Gastroesophageal sphincter (tissue), 4 donors: ENCODE results near the gene VIPR1. TPM values are rescaled to one million over a fixed set of nuclear protein-coding genes. Genes with fewer than 3 reads are reported as not detected.
A peak's percentile ranks its signal among the peaks of the same experiment; 100 is the strongest.

Experiments
- ATAC-seq: fragments of 150-250 bp; one replicate; pipeline ENCODE4 v1.9.1; 2016; ENCODE audit warnings: mild to moderate bottlenecking, moderate library complexity
- H3K27ac ChIP-seq, 4 donors: fragments of 200-600 bp; sonication (generic) in 3 of 4; 1 replicate in 3 of 4; 2 replicates in 1 of 4; pipeline ENCODE4 v1.5.1; 2016 to 2019
- H3K27me3 ChIP-seq: fragments of 200-600 bp; sonication (generic); one replicate; pipeline ENCODE4 v1.5.1; 2019
- H3K36me3 ChIP-seq, 2 donors: fragments of 200-600 bp; sonication (generic); one replicate each; pipeline ENCODE4 v1.5.1; 2019; ENCODE audit warnings: control low read depth in 1 of 2
- H3K4me1 ChIP-seq, 3 donors: fragments of 200-600 bp; sonication (generic); 1 replicate in 2 of 3; 2 replicates in 1 of 3; pipeline ENCODE4 v1.5.1; 2016 to 2019; ENCODE audit warnings: control low read depth in 2 of 3
- H3K4me3 ChIP-seq, 2 donors: fragments of 200-600 bp; sonication (generic); one replicate each; pipeline ENCODE4 v1.5.1; 2019; ENCODE audit warnings: mild to moderate bottlenecking in 1 of 2, moderate library complexity in 1 of 2
- H3K9me3 ChIP-seq, 3 donors: fragments of 200-600 bp; sonication (generic); one replicate each; pipeline ENCODE4 v1.5.1; 2017 to 2019; ENCODE audit warnings: control low read depth in 2 of 3
- CTCF ChIP-seq, 4 experiments: fragments of 200-600 bp in 2 of 4; fragments of 450-650 bp in 2 of 4; sonication (generic) in 1 of 4; IDR thresholded peaks; one replicate each; pipeline ENCODE4 v1.5.1; 2017 to 2019; ENCODE audit warnings: antibody characterized with exemption in 4 of 4, mild to moderate bottlenecking in 2 of 4, moderate library complexity in 2 of 4
- EP300 ChIP-seq: sonication (generic); formaldehyde crosslinking; IDR thresholded peaks from one replicate; pipeline ENCODE4 v1.6.1; 2017; ENCODE audit warnings: antibody characterized with exemption, mild to moderate bottlenecking
- POLR2A ChIP-seq, 2 donors: fragments of 450-650 bp; IDR thresholded peaks; one replicate each; pipeline ENCODE4 v1.6.1; 2017; ENCODE audit warnings: antibody characterized with exemption in 2 of 2, mild to moderate bottlenecking in 2 of 2, moderate library complexity in 1 of 2
- POLR2AphosphoS5 ChIP-seq: sonication (generic); formaldehyde crosslinking; IDR thresholded peaks from one replicate; pipeline ENCODE4 v1.6.1; 2017; ENCODE audit warnings: antibody characterized with exemption
- WGBS, 2 donors: methylation state at CpG; one replicate each; pipeline ENCODE4 v1.1.5; 2018; ENCODE audit warnings: low coverage in 1 of 2; 5-methylcytosine and 5-hydroxymethylcytosine counted together
- small RNA-seq, 4 donors: library from RNA; depleted of rRNA; stranded (forward); fragments of <200 nt; gene quantifications; one replicate each; pipeline ENCODE3, GENCODE V24; 2016
- total RNA-seq, 4 donors: library from RNA; depleted of rRNA; stranded (reverse); fragments of >200 nt; gene quantifications; one replicate each; pipeline ENCODE4 v1.1.0, GENCODE V29; 2016

The VIPR1 gene
- total RNA-seq, 4 donors from 2014 or later = 3.8 to 9.5 (median 5.9) TPM

DNA sequence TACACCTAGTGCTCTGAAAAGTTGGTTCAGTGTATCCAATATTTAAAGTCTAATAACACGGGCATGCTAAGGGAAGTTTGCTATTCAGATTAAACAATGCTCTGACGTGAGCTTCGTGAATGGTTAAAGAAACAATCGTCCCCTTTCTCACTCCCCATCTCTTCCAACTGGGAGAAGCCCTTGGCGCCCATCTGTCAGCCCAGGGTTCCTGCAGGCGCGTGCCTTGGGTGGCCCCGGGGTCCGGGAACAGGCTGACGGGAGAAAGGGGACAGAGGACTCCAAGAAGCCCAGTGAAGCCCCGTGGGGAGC, 78.9 kb downstream of the VIPR1 start:
- peak overlapping the region; percentile 85 to 94 (median 89) for H3K27ac ChIP-seq
- H3K9me3 ChIP-seq = no peaks in the 10 kb centered on the region
- 0% methylated on average over 1 of the region's 11 CpGs; no CpG with 5 or more reads in 1 of the 2 donors for WGBS, 2 donors
- H3K4me3 ChIP-seq = peak overlapping the region; percentile 83 to 94
- TF ChIP-seq CTCF (IDR thresholded peaks at IDR 0.05) (no peak), EP300 (no peak), POLR2A (IDR thresholded peaks at IDR 0.05) (no peak), POLR2AphosphoS5 (no peak)
- H3K36me3 ChIP-seq = peaks cover 0 to 12% of the 10 kb centered on the region in 2 donors
- H3K4me1 ChIP-seq = peaks cover 0 to 39% (median 10%) of the 10 kb centered on the region in 3 donors
- ATAC-seq = no peak
- no peaks in the 10 kb centered on the region for H3K27me3 ChIP-seq

DNA sequence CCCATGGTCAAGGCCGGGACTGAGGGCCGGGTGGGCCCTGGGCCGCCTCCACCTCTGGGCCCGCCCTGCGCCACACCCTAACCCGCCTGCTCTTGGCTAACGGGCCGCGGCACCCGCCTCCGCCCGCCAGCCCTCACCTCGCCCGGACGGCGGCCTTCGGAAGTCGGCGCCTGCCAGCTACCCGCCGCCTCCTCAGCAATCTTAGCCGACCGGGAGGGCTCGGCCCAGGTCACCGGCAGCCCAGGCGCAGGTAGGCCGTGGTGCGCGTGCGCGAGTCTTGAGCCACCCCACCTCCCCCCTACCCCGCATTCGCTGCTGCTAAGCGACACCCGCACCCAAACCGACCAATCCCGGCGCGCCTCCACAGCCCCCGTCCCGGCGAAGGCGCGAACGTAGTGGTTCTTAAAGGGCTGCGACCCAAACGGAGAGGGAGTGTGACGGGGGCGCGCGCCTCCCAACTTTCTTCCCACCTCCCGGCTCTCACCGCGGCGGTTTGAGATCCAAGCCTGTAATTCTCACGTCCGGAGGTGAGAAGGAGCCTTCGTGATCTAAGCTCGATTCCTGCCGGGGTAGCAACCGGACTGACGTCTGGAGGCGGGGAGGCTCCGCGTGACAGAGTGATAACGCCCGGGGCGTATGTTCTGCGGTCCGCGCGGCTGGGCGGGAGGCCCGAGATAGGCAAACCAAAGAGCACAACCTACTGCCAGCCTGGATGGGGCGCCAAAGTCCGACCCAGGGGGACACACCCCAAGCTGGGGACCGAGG, 79.4 kb downstream of the VIPR1 start, which contains the start of gene SEC22C:
Gene SEC22C, minus strand, starts transcription at position 259 of the 765 bp plus-strand sequence. CDS start 12,921 bp downstream, outside the sequence.
- ATAC-seq = peak; percentile 99
- TF ChIP-seq POLR2AphosphoS5 (peak; percentile 71), POLR2A (IDR thresholded peaks at IDR 0.05) (peak; percentile 61 to 70), CTCF (IDR thresholded peaks at IDR 0.05) (peak in 2 of 4 experiments; percentile 11 to 44), EP300 (no peak)
- H3K27me3 ChIP-seq = no peaks in the 10 kb centered on the region
- 0% methylated on average over 2 of the region's 77 CpGs; no CpG with 5 or more reads in 1 of the 2 donors for WGBS, 2 donors
- H3K4me1 ChIP-seq = peaks cover 0 to 39% (median 10%) of the 10 kb centered on the region in 3 donors
- peaks cover 0 to 12% of the 10 kb centered on the region in 2 donors for H3K36me3 ChIP-seq
- peak within 1 kb of the TSS; percentile 83 to 94 for H3K4me3 ChIP-seq
- H3K9me3 ChIP-seq = no peaks in the 10 kb centered on the region
- H3K27ac ChIP-seq = peak within 1 kb of the TSS; percentile 85 to 94 (median 89)

GRCh38 chr3:42582474-42583070, 80.1 kb downstream of the VIPR1 start:
- Histone ChIP-seq H3K27me3 (no peaks in the 10 kb centered on the region), H3K4me3 (peak overlapping the region; percentile 83 to 94), H3K27ac (peak overlapping the region; percentile 85 to 94 (median 89)), H3K9me3 (no peaks in the 10 kb centered on the region), H3K36me3 (peaks cover 0 to 12% of the 10 kb centered on the region in 2 donors), H3K4me1 (peaks cover 0 to 37% (median 10%) of the 10 kb centered on the region in 3 donors)
- WGBS, 2 donors = 7% methylated on average over 3 of the region's 3 CpGs; no CpG with 5 or more reads in 1 of the 2 donors
- TF ChIP-seq POLR2A (IDR thresholded peaks at IDR 0.05) (no peak), CTCF (IDR thresholded peaks at IDR 0.05) (no peak), EP300 (no peak), POLR2AphosphoS5 (no peak)
- no peak for ATAC-seq

Small RNA genes within 50 kb of the gene (small RNA-seq; reads per million reads assigned to genes)
- gene AC092047.1 = 0 reads per million in 4 donors

Other genes with a start within 250 kb of the VIPR1 start
- 10 to 100 TPM in 1 of 4 donors, 1 to 10 TPM in 2, under 1 TPM in 1; 0.93 to 13.6 (median 4.5) TPM for gene CCK, start 236.5 kb upstream of the VIPR1 start, total RNA-seq
- not detected for gene LYZL4, start 92.0 kb upstream of the VIPR1 start, total RNA-seq
- 10 to 100 TPM; 56.0 to 84.4 (median 72.1) TPM for gene SEC22C, start 79.3 kb downstream of the VIPR1 start, total RNA-seq
- 10 to 100 TPM in 2 of 4 donors, 1 to 10 TPM in 2; 8.4 to 32.2 (median 12.8) TPM for gene SS18L2, start 88.2 kb downstream of the VIPR1 start, total RNA-seq
- 100 to 1,000 TPM in 1 of 4 donors, 10 to 100 TPM in 3; 17.9 to 134 (median 56.3) TPM for gene NKTR, start 98.0 kb downstream of the VIPR1 start, total RNA-seq
- gene ZBTB47, start 151.1 kb downstream of the VIPR1 start, total RNA-seq = 100 to 1,000 TPM in 3 of 4 donors, 10 to 100 TPM in 1; 86.8 to 152 (median 110) TPM
- not detected for gene KLHL40, start 182.9 kb downstream of the VIPR1 start, total RNA-seq
- gene HHATL, start 200.2 kb downstream of the VIPR1 start, total RNA-seq = 1 to 10 TPM in 1 of 4 donors, under 1 TPM in 1, not detected in 2; 0.23 to 1.2 TPM